Activated naive CD4-positive, alpha-beta T cell treated with anti-CD3 and anti-CD28 coated beads for 36 hours (primary cell): Measurements from ENCODE around the gene NLRP13. TPM values are rescaled to one million over a fixed set of nuclear protein-coding genes. Genes with fewer than 3 reads are reported as not detected.

Experiments
- CTCF ChIA-PET: fragments of 350-600 bp; sonication (Branson Sonifier 250); formaldehyde crosslinking; loops from one replicate; lab custom pipeline; 2021; ENCODE audit warnings: antibody characterized with exemption; lab: Charles Lee
- DNase-seq: peaks from one replicate; pipeline ENCODE4 v3.0.0-alpha.2; 2020
- H3K27ac Mint-ChIP-seq: one replicate; pipeline ENCODE4 v1.8.0; 2021; ENCODE audit warnings: mild to moderate bottlenecking, mixed read lengths
- H3K27me3 Mint-ChIP-seq: one replicate; pipeline ENCODE4 v1.8.0; 2021; ENCODE audit warnings: low read depth, mixed read lengths
- H3K36me3 Mint-ChIP-seq: one replicate; pipeline ENCODE4 v1.8.0; 2021; ENCODE audit warnings: low read depth, mixed read lengths
- H3K4me1 Mint-ChIP-seq: one replicate; pipeline ENCODE4 v1.8.0; 2021; ENCODE audit warnings: low read depth, mixed read lengths
- H3K4me3 Mint-ChIP-seq: one replicate; pipeline ENCODE4 v1.8.0; 2021; ENCODE audit warnings: mild to moderate bottlenecking, moderate library complexity, mixed read lengths
- H3K9me3 Mint-ChIP-seq: one replicate; pipeline ENCODE4 v1.8.0; 2021; ENCODE audit warnings: mixed read lengths
- intact Hi-C: fragments of 100-400 bp; cut with micrococcal nuclease; formaldehyde crosslinking; loops from one replicate; pipeline ENCODE4 v1.15.1; 2023
- total RNA-seq, 2 experiments: library from RNA; stranded (reverse); gene quantifications; one replicate each; pipeline ENCODE4 v1.2.3, GENCODE V29; 2021

NLRP13 gene
- total RNA-seq, 2 experiments from 2014 or later = not detected

- intact Hi-C loops = no loop called here
- H3K27me3 Mint-ChIP-seq = peaks cover 3% of the 10 kb centered on the region
These were observed 49.5 kb downstream of the NLRP13 start for GRCh38 chr19:55882626-55883025.

DNA sequence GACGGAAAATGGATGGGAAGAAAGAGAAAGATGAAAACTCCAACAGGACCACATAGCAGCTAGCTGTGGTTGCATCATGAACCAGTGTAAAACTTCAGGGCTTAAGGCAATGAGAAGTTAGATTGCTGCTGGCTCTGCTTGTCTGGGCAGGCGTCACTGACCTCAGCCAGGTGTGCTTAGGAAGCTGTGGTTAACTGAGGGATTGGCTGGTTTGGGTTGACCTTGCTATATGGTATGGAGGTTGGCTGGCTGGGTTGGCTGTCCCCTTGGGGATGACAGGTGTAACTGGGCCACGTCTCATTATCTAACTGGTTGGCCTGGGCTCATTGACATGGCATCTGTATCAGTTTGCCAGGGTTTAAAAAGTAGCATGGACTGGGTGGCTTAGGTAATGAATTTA lies 54.9 kb downstream of the NLRP13 start:
- no peak for DNase-seq
- CTCF ChIA-PET = no interaction called here
- intact Hi-C loops = no loop called here
- no peak overlapping the region for H3K27ac Mint-ChIP-seq
- no peak overlapping the region for H3K4me3 Mint-ChIP-seq
- H3K9me3 Mint-ChIP-seq = peaks cover 25% of the 10 kb centered on the region
- H3K36me3 Mint-ChIP-seq = no peaks in the 10 kb centered on the region
- no peaks in the 10 kb centered on the region for H3K4me1 Mint-ChIP-seq
- H3K27me3 Mint-ChIP-seq = no peaks in the 10 kb centered on the region

More at GRCh38 chr19:55882626-55883025, 49.5 kb downstream of the NLRP13 start:
- no peak for DNase-seq
- Mint-ChIP-seq H3K4me3 (no peak overlapping the region), H3K4me1 (no peaks in the 10 kb centered on the region), H3K36me3 (no peaks in the 10 kb centered on the region), H3K9me3 (peaks cover 14% of the 10 kb centered on the region), H3K27ac (no peak overlapping the region)
- CTCF ChIA-PET = no interaction called here

- DNase-seq = no peak
- H3K27me3 Mint-ChIP-seq = peaks cover 7% of the 10 kb centered on the region
- no peak overlapping the region for H3K27ac Mint-ChIP-seq
- intact Hi-C loops = no loop called here
- CTCF ChIA-PET = no interaction called here
- H3K36me3 Mint-ChIP-seq = no peaks in the 10 kb centered on the region
- H3K9me3 Mint-ChIP-seq = peaks cover 12% of the 10 kb centered on the region
- no peak overlapping the region for H3K4me3 Mint-ChIP-seq
- H3K4me1 Mint-ChIP-seq = no peaks in the 10 kb centered on the region
These were observed 61.4 kb downstream of the NLRP13 start for GRCh38 chr19:55870736-55871135.

- Mint-ChIP-seq H3K9me3 (peaks cover 11% of the 10 kb centered on the region), H3K4me1 (no peaks in the 10 kb centered on the region), H3K27ac (no peak overlapping the region), H3K4me3 (no peak overlapping the region), H3K36me3 (no peaks in the 10 kb centered on the region), H3K27me3 (peaks cover 10% of the 10 kb centered on the region)
- intact Hi-C loops = no loop called here
- CTCF ChIA-PET = no interaction called here
- DNase-seq = no peak
These were observed 65.0 kb downstream of the NLRP13 start for GRCh38 chr19:55867101-55867500.

GRCh38 chr19:55866521-55866920 lies 65.6 kb downstream of the NLRP13 start:
- peaks cover 10% of the 10 kb centered on the region for H3K27me3 Mint-ChIP-seq
- CTCF ChIA-PET = no interaction called here
- H3K4me1 Mint-ChIP-seq = no peaks in the 10 kb centered on the region
- H3K9me3 Mint-ChIP-seq = peaks cover 11% of the 10 kb centered on the region
- no peak for DNase-seq
- intact Hi-C loops = no loop called here
- no peak overlapping the region for H3K27ac Mint-ChIP-seq
- no peaks in the 10 kb centered on the region for H3K36me3 Mint-ChIP-seq
- H3K4me3 Mint-ChIP-seq = no peak overlapping the region

GRCh38 chr19:55858969-55859368 lies 73.2 kb downstream of the NLRP13 start:
- Mint-ChIP-seq H3K4me3 (no peak overlapping the region), H3K27ac (no peak overlapping the region), H3K27me3 (no peaks in the 10 kb centered on the region), H3K36me3 (peaks cover 3% of the 10 kb centered on the region), H3K9me3 (peaks cover 3% of the 10 kb centered on the region), H3K4me1 (no peaks in the 10 kb centered on the region)
- CTCF ChIA-PET = no interaction called here
- intact Hi-C loops = no loop called here
- no peak for DNase-seq

- Mint-ChIP-seq H3K27ac (no peak overlapping the region), H3K4me3 (no peak overlapping the region), H3K36me3 (peaks cover 3% of the 10 kb centered on the region), H3K27me3 (no peaks in the 10 kb centered on the region), H3K4me1 (no peaks in the 10 kb centered on the region), H3K9me3 (peaks cover 3% of the 10 kb centered on the region)
- CTCF ChIA-PET = no interaction called here
- intact Hi-C loops = no loop called here
- no peak for DNase-seq
These were observed 73.7 kb downstream of the NLRP13 start for GRCh38 chr19:55858401-55858800.

DNA sequence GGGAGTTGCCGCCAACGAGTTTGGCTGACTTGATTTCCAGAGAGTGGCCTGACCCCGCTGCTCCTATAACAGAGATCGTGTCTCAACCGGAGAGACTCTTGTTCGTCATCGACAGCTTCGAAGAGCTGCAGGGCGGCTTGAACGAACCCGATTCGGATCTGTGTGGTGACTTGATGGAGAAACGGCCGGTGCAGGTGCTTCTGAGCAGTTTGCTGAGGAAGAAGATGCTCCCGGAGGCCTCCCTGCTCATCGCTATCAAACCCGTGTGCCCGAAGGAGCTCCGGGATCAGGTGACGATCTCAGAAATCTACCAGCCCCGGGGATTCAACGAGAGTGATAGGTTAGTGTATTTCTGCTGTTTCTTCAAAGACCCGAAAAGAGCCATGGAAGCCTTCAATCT lies 74.2 kb downstream of the NLRP13 start:
- Mint-ChIP-seq H3K27me3 (no peaks in the 10 kb centered on the region), H3K4me1 (no peaks in the 10 kb centered on the region), H3K36me3 (peaks cover 3% of the 10 kb centered on the region), H3K27ac (no peak overlapping the region), H3K4me3 (no peak overlapping the region), H3K9me3 (peaks cover 6% of the 10 kb centered on the region)
- CTCF ChIA-PET = no interaction called here
- DNase-seq = no peak
- intact Hi-C loops = no loop called here

DNA sequence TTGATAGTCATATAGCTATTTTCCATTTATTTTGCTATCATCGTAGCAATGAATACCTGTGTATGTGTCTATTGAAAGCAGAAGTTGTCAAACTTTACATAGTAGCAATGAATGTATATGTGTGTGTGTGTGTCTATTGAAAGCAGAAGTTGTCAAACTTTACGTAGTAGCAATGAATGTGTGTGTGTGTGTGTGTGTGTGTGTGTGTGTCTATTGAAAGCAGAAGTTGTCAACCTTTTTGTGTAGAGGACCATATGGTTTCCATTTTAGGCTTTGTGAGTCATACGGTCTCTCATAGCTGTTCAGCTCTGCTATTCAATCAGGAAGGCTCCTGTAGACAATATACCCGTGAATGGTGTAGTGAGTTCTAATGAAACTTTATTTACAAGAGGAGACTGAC lies 75.0 kb downstream of the NLRP13 start:
- H3K36me3 Mint-ChIP-seq = peaks cover 3% of the 10 kb centered on the region
- peaks cover 7% of the 10 kb centered on the region for H3K9me3 Mint-ChIP-seq
- no peaks in the 10 kb centered on the region for H3K27me3 Mint-ChIP-seq

GRCh38 chr19:55855160-55855559 lies 77.0 kb downstream of the NLRP13 start:
- Mint-ChIP-seq H3K4me3 (no peak overlapping the region), H3K27me3 (no peaks in the 10 kb centered on the region), H3K9me3 (peaks cover 13% of the 10 kb centered on the region), H3K27ac (no peak overlapping the region), H3K4me1 (no peaks in the 10 kb centered on the region), H3K36me3 (peaks cover 3% of the 10 kb centered on the region)
- DNase-seq = no peak
- intact Hi-C loops = no loop called here
- CTCF ChIA-PET = no interaction called here

More for the DNA sequence above, 75.0 kb downstream of the NLRP13 start:
- intact Hi-C loops = no loop called here
- DNase-seq = no peak
- Mint-ChIP-seq H3K4me3 (no peak overlapping the region), H3K4me1 (no peaks in the 10 kb centered on the region), H3K27ac (no peak overlapping the region)
- CTCF ChIA-PET = no interaction called here

Other genes starting within 250 kb of the NLRP13 start
- gene NLRP9, start 193.9 kb downstream of the NLRP13 start, total RNA-seq = not detected
- gene RFPL4A, start 173.2 kb downstream of the NLRP13 start, total RNA-seq = not detected
- gene RFPL4AL1, start 163.2 kb downstream of the NLRP13 start, total RNA-seq = not detected
- under 1 TPM in 1 of 2 experiments, not detected in 1; 0.10 TPM for gene NLRP11, start 100.3 kb downstream of the NLRP13 start, total RNA-seq
- gene NLRP4, start 95.8 kb downstream of the NLRP13 start, total RNA-seq = not detected
- not detected for gene NLRP8, start 15.5 kb upstream of the NLRP13 start, total RNA-seq
- gene NLRP5, start 54.4 kb upstream of the NLRP13 start, total RNA-seq = not detected
- gene ZNF787, start 189.0 kb upstream of the NLRP13 start, total RNA-seq = 10 to 100 TPM; 24.2 to 26.1 TPM
- 10 to 100 TPM; 17.8 to 21.4 TPM for gene ZNF444, start 209.0 kb upstream of the NLRP13 start, total RNA-seq
- not detected for gene GALP, start 243.7 kb upstream of the NLRP13 start, total RNA-seq